HEK293 (cell line): ENCODE results near the gene RPL36AL.

Source experiments
- GFI1B ChIP-seq: fragments of 450-650 bp; formaldehyde crosslinking; IDR thresholded peaks from 2 replicates; pipeline ENCODE4 v1.5.1; 2016; ENCODE audit warnings: missing biosample characterization, missing genetic modification characterization
- HOXD13 ChIP-seq: sonication (generic); formaldehyde crosslinking; IDR thresholded peaks from 2 replicates; pipeline ENCODE4 v1.8.0; 2022; ENCODE audit warnings: missing genetic modification reagents, borderline replicate concordance
- KLF7 ChIP-seq: fragments of 450-650 bp; formaldehyde crosslinking; IDR thresholded peaks from 2 replicates; pipeline ENCODE4 v1.5.1; 2016; ENCODE audit warnings: missing biosample characterization, missing genetic modification characterization, borderline replicate concordance
- REST ChIP-seq: fragments of 450-650 bp; formaldehyde crosslinking; IDR thresholded peaks from 2 replicates; pipeline ENCODE4 v1.5.1; 2016; ENCODE audit warnings: missing biosample characterization, missing genetic modification characterization
- SP7 ChIP-seq: fragments of 450-650 bp; formaldehyde crosslinking; IDR thresholded peaks from 2 replicates; pipeline ENCODE4 v1.5.1; 2016; ENCODE audit warnings: missing biosample characterization, missing genetic modification characterization
- ZBTB1 ChIP-seq: fragments of 450-650 bp; formaldehyde crosslinking; IDR thresholded peaks from 2 replicates; pipeline ENCODE4 v1.5.1; 2016; ENCODE audit warnings: missing biosample characterization, missing genetic modification characterization
- ZBTB26 ChIP-seq: fragments of 450-650 bp; formaldehyde crosslinking; optimal IDR thresholded peaks from 2 replicates; pipeline ENCODE3; 2016; ENCODE audit warnings: missing biosample characterization, mild to moderate bottlenecking, missing genetic modification characterization
- ZFHX2 ChIP-seq: fragments of 450-650 bp; formaldehyde crosslinking; conservative IDR thresholded peaks from 2 replicates; pipeline ENCODE4 v1.5.1; 2016; ENCODE audit warnings: missing biosample characterization, missing genetic modification characterization
- ZNF133 ChIP-seq: fragments of 450-650 bp; formaldehyde crosslinking; IDR thresholded peaks from 2 replicates; pipeline ENCODE4 v1.5.1; 2016; ENCODE audit warnings: missing biosample characterization, missing genetic modification characterization
- ZNF23 ChIP-seq: fragments of 450-650 bp; formaldehyde crosslinking; IDR thresholded peaks from 2 replicates; pipeline ENCODE4 v1.5.1; 2016; ENCODE audit warnings: missing biosample characterization, missing genetic modification characterization, borderline replicate concordance
- ZNF423 ChIP-seq: fragments of 450-650 bp; formaldehyde crosslinking; IDR thresholded peaks from 2 replicates; pipeline ENCODE4 v1.5.1; 2016; ENCODE audit warnings: missing biosample characterization, missing genetic modification characterization
- ZNF449 ChIP-seq: fragments of 450-650 bp; formaldehyde crosslinking; IDR thresholded peaks from 2 replicates; pipeline ENCODE4 v1.5.1; 2017; ENCODE audit warnings: missing biosample characterization, mild to moderate bottlenecking, missing genetic modification characterization, moderate library complexity
- ZNF514 ChIP-seq: fragments of 450-650 bp; formaldehyde crosslinking; IDR thresholded peaks from 2 replicates; pipeline ENCODE4 v1.5.1; 2016; ENCODE audit warnings: missing biosample characterization, missing genetic modification characterization
- ZNF560 ChIP-seq: fragments of 450-650 bp; formaldehyde crosslinking; IDR thresholded peaks from 2 replicates; pipeline ENCODE4 v1.5.1; 2017; ENCODE audit warnings: missing biosample characterization, missing genetic modification characterization, borderline replicate concordance
- ZNF561 ChIP-seq: fragments of 450-650 bp; IDR thresholded peaks from 2 replicates; pipeline ENCODE4 v1.5.1; 2018; ENCODE audit warnings: missing biosample characterization, missing genetic modification characterization, borderline replicate concordance
- ZNF777 ChIP-seq: fragments of 450-650 bp; formaldehyde crosslinking; IDR thresholded peaks from 2 replicates; pipeline ENCODE4 v1.5.1; 2017; ENCODE audit warnings: missing biosample characterization, missing genetic modification characterization, borderline replicate concordance
- ZNF791 ChIP-seq: fragments of 450-650 bp; formaldehyde crosslinking; IDR thresholded peaks from 2 replicates; pipeline ENCODE4 v1.5.1; 2016; ENCODE audit warnings: missing biosample characterization, missing genetic modification characterization
- TF ChIP-seq, protein P1 (sequence below): fragments of 450-650 bp; formaldehyde crosslinking; IDR thresholded peaks from 2 replicates; pipeline ENCODE4 v1.5.1; 2016; ENCODE audit warnings: missing biosample characterization, missing genetic modification characterization, borderline replicate concordance
- TF ChIP-seq, protein P2 (sequence below): fragments of 450-650 bp; formaldehyde crosslinking; IDR thresholded peaks from 2 replicates; pipeline ENCODE4 v1.5.1; 2017; ENCODE audit warnings: missing biosample characterization, missing genetic modification characterization
- TF ChIP-seq, protein P3 (sequence below): fragments of 450-650 bp; formaldehyde crosslinking; IDR thresholded peaks from 2 replicates; pipeline ENCODE4 v1.5.1; 2017; ENCODE audit warnings: missing biosample characterization, missing genetic modification characterization

RPL36AL gene

DNA sequence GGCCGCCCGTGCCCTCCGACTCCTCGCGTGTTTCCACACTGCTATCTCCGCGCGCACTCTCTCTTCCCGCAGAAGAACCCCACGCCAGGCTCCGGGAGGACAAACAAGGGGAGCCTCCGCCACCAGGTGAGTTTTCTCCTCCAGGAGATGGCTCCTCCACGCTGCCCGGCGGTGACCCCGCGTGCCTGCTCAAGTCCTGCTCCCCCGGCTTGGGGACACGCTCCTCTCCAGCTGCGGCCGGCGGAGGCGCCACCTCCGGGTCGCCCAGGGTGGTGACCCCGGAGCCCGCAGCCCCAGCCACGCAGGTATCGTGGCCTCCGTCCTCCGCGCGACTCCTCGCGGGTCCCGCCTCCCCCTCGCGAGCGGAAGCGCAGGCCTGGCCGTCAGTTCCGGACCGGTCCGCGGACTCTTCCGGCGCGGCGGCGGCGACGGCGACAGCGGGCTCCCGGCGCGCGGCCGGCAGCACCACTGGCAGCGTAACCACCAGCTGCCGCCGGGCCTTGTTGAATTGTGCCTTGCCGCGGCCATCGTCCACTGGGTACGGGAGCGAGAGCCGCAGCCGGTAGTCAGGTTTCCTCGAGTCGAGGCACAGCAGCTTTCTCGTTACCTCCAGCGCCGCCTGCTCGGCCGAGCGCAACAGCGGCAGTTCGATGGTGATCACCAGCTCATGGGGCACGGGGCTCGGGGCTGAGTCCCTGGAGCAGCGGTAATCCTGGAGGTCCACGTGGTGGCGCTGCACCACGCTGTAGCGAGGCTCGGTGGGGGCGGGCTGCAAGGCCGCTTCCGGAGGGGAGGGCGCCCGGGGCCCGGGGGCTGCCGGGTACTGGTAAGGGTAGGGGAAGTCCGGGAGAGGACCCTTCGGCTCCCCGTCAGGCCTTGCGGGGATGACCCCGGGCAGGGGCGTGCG, 13.5 kb upstream of the RPL36AL start (continued):
- TF ChIP-seq ZNF560: no peak
- TF ChIP-seq ZNF777: no peak
- TF ChIP-seq ZBTB26 (tag by site-specific recombination): peak; percentile 72
- TF ChIP-seq ZNF514: no peak
- peak; percentile 74 for TF ChIP-seq SP7 (tag by site-specific recombination)
- no peak for TF ChIP-seq ZNF23 (tag by site-specific recombination)
- peak; percentile 56 for TF ChIP-seq ZFHX2
- TF ChIP-seq ZNF791: no peak
- TF ChIP-seq, protein P1, sequence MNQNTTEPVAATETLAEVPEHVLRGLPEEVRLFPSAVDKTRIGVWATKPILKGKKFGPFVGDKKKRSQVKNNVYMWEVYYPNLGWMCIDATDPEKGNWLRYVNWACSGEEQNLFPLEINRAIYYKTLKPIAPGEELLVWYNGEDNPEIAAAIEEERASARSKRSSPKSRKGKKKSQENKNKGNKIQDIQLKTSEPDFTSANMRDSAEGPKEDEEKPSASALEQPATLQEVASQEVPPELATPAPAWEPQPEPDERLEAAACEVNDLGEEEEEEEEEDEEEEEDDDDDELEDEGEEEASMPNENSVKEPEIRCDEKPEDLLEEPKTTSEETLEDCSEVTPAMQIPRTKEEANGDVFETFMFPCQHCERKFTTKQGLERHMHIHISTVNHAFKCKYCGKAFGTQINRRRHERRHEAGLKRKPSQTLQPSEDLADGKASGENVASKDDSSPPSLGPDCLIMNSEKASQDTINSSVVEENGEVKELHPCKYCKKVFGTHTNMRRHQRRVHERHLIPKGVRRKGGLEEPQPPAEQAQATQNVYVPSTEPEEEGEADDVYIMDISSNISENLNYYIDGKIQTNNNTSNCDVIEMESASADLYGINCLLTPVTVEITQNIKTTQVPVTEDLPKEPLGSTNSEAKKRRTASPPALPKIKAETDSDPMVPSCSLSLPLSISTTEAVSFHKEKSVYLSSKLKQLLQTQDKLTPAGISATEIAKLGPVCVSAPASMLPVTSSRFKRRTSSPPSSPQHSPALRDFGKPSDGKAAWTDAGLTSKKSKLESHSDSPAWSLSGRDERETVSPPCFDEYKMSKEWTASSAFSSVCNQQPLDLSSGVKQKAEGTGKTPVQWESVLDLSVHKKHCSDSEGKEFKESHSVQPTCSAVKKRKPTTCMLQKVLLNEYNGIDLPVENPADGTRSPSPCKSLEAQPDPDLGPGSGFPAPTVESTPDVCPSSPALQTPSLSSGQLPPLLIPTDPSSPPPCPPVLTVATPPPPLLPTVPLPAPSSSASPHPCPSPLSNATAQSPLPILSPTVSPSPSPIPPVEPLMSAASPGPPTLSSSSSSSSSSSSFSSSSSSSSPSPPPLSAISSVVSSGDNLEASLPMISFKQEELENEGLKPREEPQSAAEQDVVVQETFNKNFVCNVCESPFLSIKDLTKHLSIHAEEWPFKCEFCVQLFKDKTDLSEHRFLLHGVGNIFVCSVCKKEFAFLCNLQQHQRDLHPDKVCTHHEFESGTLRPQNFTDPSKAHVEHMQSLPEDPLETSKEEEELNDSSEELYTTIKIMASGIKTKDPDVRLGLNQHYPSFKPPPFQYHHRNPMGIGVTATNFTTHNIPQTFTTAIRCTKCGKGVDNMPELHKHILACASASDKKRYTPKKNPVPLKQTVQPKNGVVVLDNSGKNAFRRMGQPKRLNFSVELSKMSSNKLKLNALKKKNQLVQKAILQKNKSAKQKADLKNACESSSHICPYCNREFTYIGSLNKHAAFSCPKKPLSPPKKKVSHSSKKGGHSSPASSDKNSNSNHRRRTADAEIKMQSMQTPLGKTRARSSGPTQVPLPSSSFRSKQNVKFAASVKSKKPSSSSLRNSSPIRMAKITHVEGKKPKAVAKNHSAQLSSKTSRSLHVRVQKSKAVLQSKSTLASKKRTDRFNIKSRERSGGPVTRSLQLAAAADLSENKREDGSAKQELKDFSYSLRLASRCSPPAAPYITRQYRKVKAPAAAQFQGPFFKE (tag by site-specific recombination): no peak
- TF ChIP-seq, protein P2, sequence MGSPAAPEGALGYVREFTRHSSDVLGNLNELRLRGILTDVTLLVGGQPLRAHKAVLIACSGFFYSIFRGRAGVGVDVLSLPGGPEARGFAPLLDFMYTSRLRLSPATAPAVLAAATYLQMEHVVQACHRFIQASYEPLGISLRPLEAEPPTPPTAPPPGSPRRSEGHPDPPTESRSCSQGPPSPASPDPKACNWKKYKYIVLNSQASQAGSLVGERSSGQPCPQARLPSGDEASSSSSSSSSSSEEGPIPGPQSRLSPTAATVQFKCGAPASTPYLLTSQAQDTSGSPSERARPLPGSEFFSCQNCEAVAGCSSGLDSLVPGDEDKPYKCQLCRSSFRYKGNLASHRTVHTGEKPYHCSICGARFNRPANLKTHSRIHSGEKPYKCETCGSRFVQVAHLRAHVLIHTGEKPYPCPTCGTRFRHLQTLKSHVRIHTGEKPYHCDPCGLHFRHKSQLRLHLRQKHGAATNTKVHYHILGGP (tag by site-specific recombination): no peak
- peak; percentile 51; the same call in 1 of the 2 replicates for TF ChIP-seq ZNF561
- TF ChIP-seq ZBTB1 (tag by site-specific recombination): no peak
- TF ChIP-seq GFI1B (tag by site-specific recombination): no peak
- 0 out of 2 replicates have a peak, but pooled peaks have one; percentile 12 for TF ChIP-seq KLF7 (tag by site-specific recombination)
- TF ChIP-seq ZNF423: no peak
- TF ChIP-seq REST: 0 out of 2 replicates have a peak, but pooled peaks have one; percentile 30
- TF ChIP-seq, protein P3, sequence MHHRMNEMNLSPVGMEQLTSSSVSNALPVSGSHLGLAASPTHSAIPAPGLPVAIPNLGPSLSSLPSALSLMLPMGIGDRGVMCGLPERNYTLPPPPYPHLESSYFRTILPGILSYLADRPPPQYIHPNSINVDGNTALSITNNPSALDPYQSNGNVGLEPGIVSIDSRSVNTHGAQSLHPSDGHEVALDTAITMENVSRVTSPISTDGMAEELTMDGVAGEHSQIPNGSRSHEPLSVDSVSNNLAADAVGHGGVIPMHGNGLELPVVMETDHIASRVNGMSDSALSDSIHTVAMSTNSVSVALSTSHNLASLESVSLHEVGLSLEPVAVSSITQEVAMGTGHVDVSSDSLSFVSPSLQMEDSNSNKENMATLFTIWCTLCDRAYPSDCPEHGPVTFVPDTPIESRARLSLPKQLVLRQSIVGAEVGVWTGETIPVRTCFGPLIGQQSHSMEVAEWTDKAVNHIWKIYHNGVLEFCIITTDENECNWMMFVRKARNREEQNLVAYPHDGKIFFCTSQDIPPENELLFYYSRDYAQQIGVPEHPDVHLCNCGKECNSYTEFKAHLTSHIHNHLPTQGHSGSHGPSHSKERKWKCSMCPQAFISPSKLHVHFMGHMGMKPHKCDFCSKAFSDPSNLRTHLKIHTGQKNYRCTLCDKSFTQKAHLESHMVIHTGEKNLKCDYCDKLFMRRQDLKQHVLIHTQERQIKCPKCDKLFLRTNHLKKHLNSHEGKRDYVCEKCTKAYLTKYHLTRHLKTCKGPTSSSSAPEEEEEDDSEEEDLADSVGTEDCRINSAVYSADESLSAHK (tag by site-specific recombination): peak; percentile 14; the same call in 1 of the 2 replicates
- TF ChIP-seq HOXD13: no peak
- no peak for TF ChIP-seq ZNF449 (tag by site-specific recombination)
- TF ChIP-seq ZNF133 (tag by site-specific recombination): no peak
